GM18511 (cell line): ENCODE results near the gene LEFTY2.
"Not testable (repeated sequence)": the region's sequence is repeated elsewhere in the genome, so short reads cannot be mapped to it uniquely, and the experiment has no call there.

Experiments used
- ATAC-seq: cut with Tn5 transposase; IDR thresholded peaks from one replicate; pipeline ENCODE4 v1.9.1; 2021; ENCODE audit warnings: mild to moderate bottlenecking, moderate library complexity; ENCODE audit not compliant: unreplicated experiment

The LEFTY2 gene

GRCh38 chr1:225954753-225955152 is 13.7 kb upstream of the LEFTY2 start:
- no peak for ATAC-seq

GRCh38 chr1:225953315-225953714 is 12.3 kb upstream of the LEFTY2 start:
- no peak for ATAC-seq

DNA sequence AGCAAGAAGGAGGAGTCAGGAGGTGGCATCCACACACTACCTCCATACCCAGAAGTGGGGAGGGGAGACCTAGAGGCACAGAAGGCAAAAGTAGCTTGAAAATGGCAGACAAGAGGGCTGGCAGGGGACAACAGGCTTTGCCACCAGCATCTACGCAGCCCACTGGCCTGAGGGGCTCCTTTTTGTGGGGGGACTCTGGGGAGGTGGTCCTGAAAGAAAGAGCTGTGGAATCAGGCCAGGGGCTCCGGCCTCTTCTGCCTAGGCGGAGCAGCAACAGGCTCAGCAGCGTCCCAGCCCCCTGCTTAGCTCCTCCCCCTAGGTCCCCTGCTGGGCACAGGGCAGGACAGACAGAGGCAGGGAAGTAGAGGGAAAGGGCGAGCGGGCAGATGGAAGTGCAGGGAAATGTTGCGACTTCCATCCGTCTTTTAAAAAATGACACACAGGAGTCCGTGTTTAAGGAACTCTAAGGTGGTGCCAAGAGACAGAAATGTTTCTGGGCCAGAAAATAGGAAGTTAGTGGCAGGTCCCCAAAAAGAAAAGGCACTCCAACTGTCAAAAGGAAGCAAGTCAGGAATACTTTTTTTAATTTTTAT is 10.0 kb upstream of the LEFTY2 start:
- no peak for ATAC-seq

DNA sequence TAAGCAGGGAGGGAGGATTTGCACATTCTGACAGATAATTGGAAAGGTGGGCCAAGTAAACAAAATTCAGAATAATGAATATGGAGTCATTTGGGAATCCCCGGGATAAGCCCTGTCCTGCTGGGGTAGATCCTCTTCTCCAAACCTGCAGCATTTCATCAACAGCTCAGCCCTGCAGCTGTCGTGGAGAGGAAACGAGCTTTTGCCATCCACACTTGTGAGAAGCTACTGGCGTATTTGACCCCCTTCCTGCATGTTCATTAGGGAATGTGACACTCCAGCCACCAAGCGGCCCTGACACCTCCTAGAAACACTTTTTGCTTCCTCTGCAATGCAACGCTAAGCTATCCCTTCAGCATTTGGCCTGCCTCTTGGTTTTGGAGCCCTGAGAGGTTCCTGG is 8.0 kb upstream of the LEFTY2 start:
- no peak for ATAC-seq

DNA sequence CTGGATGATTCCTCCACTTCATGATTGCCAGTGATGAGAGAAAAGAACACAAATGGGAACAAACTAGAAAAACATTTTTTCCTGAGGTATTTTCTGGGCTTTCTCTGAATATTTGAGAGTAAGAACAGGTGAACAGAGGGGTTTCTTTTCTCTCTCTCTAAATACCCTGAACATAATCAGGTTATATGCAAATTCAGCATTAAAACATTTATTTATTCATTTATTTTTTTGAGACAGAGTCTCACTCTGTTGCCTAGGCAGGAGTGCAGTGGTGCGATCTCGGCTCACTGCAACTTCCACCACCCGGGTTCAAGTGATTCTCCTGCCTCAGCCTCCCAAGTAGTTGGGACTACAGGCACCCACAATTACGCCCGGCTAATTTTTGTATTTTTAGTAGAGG is 5.8 kb upstream of the LEFTY2 start:
- ATAC-seq = no peak

- no peak for ATAC-seq
These were observed 5.1 kb upstream of the LEFTY2 start for GRCh38 chr1:225946082-225946620.

- ATAC-seq = no peak
These were observed 4.5 kb upstream of the LEFTY2 start for GRCh38 chr1:225945564-225945963.

GRCh38 chr1:225944951-225945350 is 3.9 kb upstream of the LEFTY2 start:
- peak; percentile 78 for ATAC-seq

DNA sequence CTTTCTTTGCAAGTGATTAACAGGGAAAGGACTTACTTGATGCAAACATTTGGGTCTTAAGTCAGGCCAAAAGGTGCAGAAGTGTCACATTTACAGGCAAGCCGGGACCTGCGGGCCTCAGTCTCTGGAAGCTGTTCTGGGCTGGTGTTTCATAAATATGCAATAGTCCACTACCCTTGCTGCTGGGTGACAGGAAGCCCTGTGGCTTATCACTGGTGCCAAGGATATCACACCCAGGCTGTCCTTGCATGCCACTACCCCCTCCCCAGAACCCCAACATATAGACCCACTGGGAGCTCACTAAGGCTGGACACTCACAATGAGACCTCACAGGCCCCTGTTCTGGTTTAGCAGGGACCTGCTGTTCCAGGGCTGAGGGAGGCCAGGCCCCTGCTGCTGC is 3.4 kb upstream of the LEFTY2 start:
- no peak for ATAC-seq

DNA sequence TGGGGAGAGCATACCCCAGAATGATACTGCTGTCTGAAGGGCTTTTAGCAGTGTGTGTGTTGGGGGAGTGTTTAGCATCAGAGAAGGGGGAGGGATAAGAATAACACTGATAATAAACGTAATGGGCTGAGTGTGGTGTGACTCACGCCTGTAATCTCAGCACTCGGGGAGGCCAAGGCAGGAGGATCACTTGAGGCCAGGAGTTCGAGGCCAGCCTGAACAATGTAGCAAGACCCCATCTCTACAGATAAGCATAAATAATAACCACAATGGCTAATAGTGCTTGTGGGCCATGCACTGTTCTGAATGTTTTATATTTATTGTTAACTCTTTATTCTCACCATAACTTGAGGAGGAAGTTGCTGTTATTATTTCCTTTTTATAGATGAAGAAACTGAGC is 2.6 kb upstream of the LEFTY2 start:
- no peak for ATAC-seq

GRCh38 chr1:225942574-225942973 is 1.6 kb upstream of the LEFTY2 start:
- ATAC-seq = peak; percentile 86

DNA sequence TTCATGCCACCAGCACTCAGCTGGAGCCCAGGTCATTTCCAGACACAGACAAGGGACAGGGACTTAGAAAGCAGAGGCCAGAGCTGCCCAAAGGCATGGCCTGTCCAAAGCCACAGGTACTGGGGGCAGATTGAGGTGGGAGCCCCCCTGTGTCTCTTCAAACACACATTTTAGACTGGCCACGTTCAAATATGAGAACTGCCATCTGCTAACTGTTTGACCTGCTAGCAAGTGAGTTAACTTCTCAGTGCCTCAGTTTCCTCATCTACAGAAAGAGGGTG is 862 bp upstream of the LEFTY2 start:
- no peak for ATAC-seq

GRCh38 chr1:225940385-225941151 is 452 bp downstream of the LEFTY2 start:
- no peak for ATAC-seq

- ATAC-seq = not testable (repeated sequence)
These were observed 1.1 kb downstream of the LEFTY2 start for GRCh38 chr1:225939939-225940310.

DNA sequence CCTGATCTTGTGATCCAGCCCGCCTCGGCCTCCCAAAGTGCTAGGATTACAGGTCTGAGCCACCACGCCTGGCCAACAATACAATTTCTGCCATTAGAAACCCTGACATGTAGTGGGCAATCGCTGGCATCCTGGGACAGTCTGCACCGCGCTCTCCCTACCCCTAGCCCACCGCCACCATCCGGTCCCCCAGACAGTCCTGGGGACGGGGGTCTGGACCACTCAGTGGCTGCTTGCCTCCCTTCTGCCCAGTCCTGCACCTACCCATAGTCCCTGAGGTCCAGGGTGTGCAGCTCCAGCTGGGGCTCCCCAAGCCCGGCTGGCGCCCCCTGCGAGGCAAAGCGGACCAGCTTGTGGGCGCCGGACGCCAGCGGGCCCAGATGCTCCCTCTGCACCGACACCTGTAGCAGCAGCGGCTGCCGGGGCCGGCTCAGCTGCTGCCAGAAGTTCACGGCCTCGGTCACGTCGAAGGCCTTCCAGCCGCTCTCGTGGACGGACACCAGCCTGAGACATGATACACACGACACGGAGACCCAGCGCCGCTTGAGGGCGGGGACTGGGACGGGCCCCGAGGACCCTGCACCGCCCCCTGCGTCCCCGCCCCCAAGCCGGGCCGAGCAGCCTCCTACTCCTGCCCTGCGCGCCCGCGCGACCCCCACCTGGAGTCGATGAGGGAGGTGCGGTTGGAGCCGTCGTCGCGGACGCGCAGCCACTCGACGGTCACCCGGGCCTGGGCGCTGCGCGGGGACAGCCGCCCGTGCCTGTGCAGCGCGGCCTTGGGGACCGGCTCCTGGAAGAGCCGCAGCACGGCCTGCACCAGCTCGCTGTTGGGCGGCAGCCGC is 1.7 kb downstream of the LEFTY2 start:
- not testable (repeated sequence) for ATAC-seq

DNA sequence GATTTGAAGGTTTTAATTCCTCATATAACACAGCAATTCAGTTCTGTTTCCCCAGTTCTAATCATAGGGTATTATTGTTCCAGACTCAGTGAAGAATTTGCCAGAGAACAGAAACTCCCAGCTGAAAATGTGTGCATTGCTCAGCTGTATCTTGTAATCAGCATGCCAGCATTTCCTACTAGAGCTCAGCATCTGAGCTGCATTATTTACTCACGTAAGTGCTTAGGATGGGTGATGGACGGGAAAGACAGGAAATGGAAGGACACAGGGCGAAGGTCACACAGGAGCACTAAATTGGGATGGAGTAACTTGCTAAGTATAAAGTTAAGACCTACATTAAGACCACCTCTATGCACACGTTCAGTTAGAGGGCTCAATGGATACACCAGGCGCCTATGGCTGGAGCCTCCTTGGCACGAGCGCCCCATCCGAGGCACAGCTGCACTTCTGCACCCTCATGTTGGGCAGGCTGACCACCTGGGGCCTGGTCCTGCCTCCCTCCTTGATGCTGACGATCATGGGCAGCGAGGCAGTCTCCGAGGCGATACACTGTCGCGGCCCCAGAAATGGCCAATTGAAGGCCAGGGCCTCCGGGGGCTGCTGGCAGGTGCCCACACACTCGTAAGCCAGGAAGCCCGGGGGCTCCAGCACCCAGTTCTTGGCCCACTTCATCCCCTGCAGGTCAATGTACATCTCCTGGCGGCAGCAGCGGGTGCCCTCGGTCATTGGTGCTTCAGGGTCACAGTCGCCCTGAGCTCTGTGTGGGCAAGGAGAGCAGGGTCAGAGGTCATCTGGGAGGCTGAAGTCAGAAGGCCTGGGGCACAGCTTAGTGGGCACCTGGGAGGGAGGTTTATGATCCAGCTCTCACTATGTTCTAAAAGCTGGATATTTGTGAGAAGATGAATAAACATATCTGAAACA is 3.7 kb downstream of the LEFTY2 start:
- no peak for ATAC-seq

GRCh38 chr1:225936523-225936922 is 4.5 kb downstream of the LEFTY2 start:
- ATAC-seq = no peak

- not testable (repeated sequence) for ATAC-seq
These were observed 4.9 kb downstream of the LEFTY2 start for GRCh38 chr1:225936086-225936485.

DNA sequence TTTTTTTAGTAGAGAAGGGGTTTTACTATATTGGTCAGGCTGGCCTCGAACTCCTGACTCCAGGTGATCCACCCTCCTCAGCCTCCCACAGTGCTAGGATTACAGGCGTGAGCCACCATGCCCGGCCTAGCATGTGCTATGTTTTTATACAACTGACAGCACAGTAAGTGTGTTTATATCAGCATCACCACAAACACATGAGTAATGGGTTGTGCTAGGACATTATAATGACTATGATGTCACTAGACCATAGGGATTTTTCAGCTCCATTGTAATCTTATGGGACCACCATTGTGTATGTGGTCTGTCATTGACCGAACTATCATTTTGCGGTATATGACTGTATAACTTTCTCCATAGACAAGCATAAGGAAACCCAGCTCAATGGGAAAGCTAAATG is 6.3 kb downstream of the LEFTY2 start:
- no peak for ATAC-seq

DNA sequence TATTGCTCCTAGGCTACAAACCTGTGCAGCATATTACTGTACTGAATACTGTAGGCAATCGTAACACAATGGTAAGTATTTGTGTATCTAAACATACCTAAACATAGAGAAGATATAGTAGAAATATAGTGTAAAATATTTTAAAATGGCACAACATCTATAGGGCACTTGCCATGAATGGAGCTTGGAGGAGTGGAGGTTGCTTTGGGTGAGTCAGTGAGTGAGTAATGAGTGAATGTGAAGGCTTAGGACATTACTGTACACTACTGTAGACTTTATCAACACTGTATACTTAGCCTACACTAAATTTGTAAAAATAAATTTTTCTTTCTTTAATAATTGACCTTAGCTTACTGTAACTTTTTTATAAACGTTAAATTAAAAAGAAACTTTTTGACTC is 7.9 kb downstream of the LEFTY2 start:
- ATAC-seq = no peak
